Endodermal cell (in vitro differentiated cells): ENCODE results near the gene ZNF532. TPM values are rescaled to one million over a fixed set of nuclear protein-coding genes. Genes with fewer than 3 reads are reported as not detected.

ENCODE experiments used
- DNase-seq: peaks from one replicate; pipeline ENCODE4 v3.0.0-alpha.2; 2017
- H3K27ac ChIP-seq: 2 replicates; pipeline ENCODE4 v1.5.1; 2013; ENCODE audit warnings: mild to moderate bottlenecking, low read depth, low read length, moderate library complexity
- H3K27me3 ChIP-seq: 2 replicates; pipeline ENCODE4 v1.6.1; 2013; ENCODE audit warnings: mild to moderate bottlenecking, low read length, moderate library complexity; ENCODE audit not compliant: insufficient read depth, control insufficient read depth, poor library complexity, severe bottlenecking
- H3K36me3 ChIP-seq: 2 replicates; pipeline ENCODE4 v1.7.0; 2013; ENCODE audit warnings: mild to moderate bottlenecking, low read length, moderate library complexity; ENCODE audit not compliant: control insufficient read depth, insufficient read depth
- H3K4me1 ChIP-seq: one replicate; pipeline ENCODE4 v1.7.0; 2013; ENCODE audit warnings: low read length; ENCODE audit not compliant: control insufficient read depth, insufficient read depth
- H3K4me3 ChIP-seq: 2 replicates; pipeline ENCODE4 v1.5.1; 2013; ENCODE audit warnings: mild to moderate bottlenecking, low read length, moderate library complexity
- H3K9ac ChIP-seq: 2 replicates; pipeline ENCODE4 v1.6.1; 2013; ENCODE audit warnings: mild to moderate bottlenecking, low read length, moderate library complexity; ENCODE audit not compliant: poor library complexity, severe bottlenecking; ENCODE audit errors: extremely low read depth
- H3K9me3 ChIP-seq: 2 replicates; pipeline ENCODE4 v1.6.1; 2013; ENCODE audit warnings: mild to moderate bottlenecking, low read length, moderate library complexity; ENCODE audit not compliant: control insufficient read depth
- H3K27ac Mint-ChIP-seq: 2 replicates; pipeline ENCODE4 v1.8.0; 2020; ENCODE audit warnings: mixed read lengths
- H3K27me3 Mint-ChIP-seq: 2 replicates; pipeline ENCODE4 v1.8.0; 2021; ENCODE audit warnings: mild to moderate bottlenecking, mixed read lengths; ENCODE audit not compliant: insufficient read depth
- H3K36me3 Mint-ChIP-seq: 2 replicates; pipeline ENCODE4 v1.8.0; 2020; ENCODE audit warnings: low read depth, mixed read lengths
- H3K4me1 Mint-ChIP-seq: 2 replicates; pipeline ENCODE4 v1.8.0; 2020; ENCODE audit warnings: mixed read lengths
- H3K4me3 Mint-ChIP-seq: 2 replicates; pipeline ENCODE4 v1.8.0; 2020; ENCODE audit warnings: mild to moderate bottlenecking, moderate library complexity, mixed read lengths
- H3K9me3 Mint-ChIP-seq: 2 replicates; pipeline ENCODE4 v1.8.0; 2020; ENCODE audit warnings: mild to moderate bottlenecking, mixed read lengths
- WGBS, 2 experiments: methylation state at CpG; one replicate each; pipeline versions ENCODE4 v1.1.5 to v1.1.7; 2013; ENCODE audit warnings: missing lambda C conversion rate in 2 of 2, mixed read lengths in 1 of 2; ENCODE audit not compliant: insufficient coverage in 1 of 2, insufficient read length in 1 of 2; 5-methylcytosine and 5-hydroxymethylcytosine counted together
- total RNA-seq, 2 donors: library from RNA; stranded (reverse); fragmentation: NEBNext Ultra II Directional in 1 of 2; extraction: Animal tissue kit (Norgen Biotek cat#: 25700) in 1 of 2; gene quantifications; 2 replicates in 1 of 2; 3 replicates in 1 of 2; pipeline ENCODE4 v1.2.1, GENCODE V29; 2021
- TF ChIP-seq, protein P1 (sequence below): fragments of 200-600 bp; sonication (generic); conservative IDR thresholded peaks from 2 replicates; pipeline ENCODE4 v1.5.0; 2021; ENCODE audit warnings: antibody characterized with exemption, mild to moderate bottlenecking

Gene ZNF532
- total RNA-seq, 2 donors from 2014 or later = 138 to 207 TPM

DNA sequence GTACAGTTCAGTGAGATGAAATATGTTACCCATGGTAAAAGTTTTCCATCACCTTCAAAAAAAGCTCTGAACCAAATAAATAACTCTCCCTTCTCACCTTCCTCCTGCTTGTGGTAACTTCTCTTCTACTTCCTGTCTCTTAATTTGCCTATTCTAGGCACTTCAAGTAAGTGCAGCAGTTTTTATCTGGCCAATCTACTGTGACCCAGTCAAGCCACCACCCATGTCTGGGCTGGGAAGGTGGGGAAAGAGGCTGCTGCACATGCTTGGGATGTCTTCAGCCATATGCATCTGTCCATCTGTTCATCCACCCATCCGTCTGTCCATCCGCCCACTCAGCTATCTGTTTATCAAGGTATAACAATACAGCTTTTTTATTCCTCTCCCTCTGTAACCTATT, 31.6 kb downstream of the ZNF532 start:
- Mint-ChIP-seq H3K4me1 (peaks cover 21% of the 10 kb centered on the region), H3K9me3 (no peaks in the 10 kb centered on the region), H3K4me3 (no peak overlapping the region), H3K27me3 (no peaks in the 10 kb centered on the region), H3K36me3 (peaks cover 79% of the 10 kb centered on the region), H3K27ac (no peak overlapping the region)
- H3K9ac ChIP-seq = no peak overlapping the region
- DNase-seq = no peak
- peak overlapping the region; percentile 21 for H3K27ac ChIP-seq
- H3K4me3 ChIP-seq = no peak overlapping the region
- WGBS, 2 experiments = 93% methylated on average over 2 of the region's 2 CpGs; no CpG with 5 or more reads in 1 of the 2 experiments
- H3K4me1 ChIP-seq = peaks cover 7% of the 10 kb centered on the region
- H3K9me3 ChIP-seq = no peaks in the 10 kb centered on the region
- H3K27me3 ChIP-seq = no peaks in the 10 kb centered on the region
- peaks cover 83% of the 10 kb centered on the region for H3K36me3 ChIP-seq
- TF ChIP-seq, protein P1, sequence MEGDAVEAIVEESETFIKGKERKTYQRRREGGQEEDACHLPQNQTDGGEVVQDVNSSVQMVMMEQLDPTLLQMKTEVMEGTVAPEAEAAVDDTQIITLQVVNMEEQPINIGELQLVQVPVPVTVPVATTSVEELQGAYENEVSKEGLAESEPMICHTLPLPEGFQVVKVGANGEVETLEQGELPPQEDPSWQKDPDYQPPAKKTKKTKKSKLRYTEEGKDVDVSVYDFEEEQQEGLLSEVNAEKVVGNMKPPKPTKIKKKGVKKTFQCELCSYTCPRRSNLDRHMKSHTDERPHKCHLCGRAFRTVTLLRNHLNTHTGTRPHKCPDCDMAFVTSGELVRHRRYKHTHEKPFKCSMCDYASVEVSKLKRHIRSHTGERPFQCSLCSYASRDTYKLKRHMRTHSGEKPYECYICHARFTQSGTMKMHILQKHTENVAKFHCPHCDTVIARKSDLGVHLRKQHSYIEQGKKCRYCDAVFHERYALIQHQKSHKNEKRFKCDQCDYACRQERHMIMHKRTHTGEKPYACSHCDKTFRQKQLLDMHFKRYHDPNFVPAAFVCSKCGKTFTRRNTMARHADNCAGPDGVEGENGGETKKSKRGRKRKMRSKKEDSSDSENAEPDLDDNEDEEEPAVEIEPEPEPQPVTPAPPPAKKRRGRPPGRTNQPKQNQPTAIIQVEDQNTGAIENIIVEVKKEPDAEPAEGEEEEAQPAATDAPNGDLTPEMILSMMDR = no peak

DNA sequence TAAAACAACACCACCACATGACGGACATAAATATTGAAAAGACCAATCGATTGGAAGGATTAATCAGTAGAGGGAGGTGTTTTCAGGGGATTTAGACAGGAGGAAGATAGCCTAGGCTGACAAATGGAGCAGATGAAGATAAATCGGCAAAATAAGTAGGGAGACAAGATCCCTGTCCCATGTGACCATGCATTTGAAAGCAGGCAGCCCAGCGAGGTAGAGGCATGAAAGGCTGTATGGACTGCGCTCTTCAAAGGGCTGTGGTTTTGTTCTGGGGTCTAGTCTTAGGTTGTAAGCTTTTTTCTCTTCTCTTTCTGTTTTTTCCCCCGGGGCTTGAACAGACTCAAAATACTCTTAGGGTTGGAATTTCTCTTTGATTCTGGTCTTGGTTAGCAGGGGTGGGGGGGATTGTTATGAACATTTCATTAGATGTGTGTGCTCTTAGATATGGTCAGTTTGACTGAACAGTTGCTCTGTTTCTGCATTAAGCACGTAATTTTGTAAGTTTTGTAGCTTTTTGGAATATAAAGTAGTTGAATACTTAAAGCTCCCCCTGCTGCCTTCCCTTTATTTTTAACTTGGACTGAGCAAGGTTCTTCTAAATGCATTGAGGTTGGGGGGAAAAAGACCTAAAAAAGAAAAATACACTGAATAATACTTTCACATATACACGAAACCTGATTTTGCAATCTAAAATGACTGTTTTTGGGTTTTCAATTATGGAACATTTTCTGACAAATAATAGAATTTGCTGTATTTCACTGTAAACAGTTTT, 32.2 kb downstream of the ZNF532 start:
- Histone ChIP-seq H3K27ac (peak overlapping the region; percentile 21), H3K36me3 (peaks cover 83% of the 10 kb centered on the region), H3K9ac (no peak overlapping the region), H3K4me1 (peaks cover 7% of the 10 kb centered on the region), H3K27me3 (no peaks in the 10 kb centered on the region), H3K4me3 (no peak overlapping the region), H3K9me3 (no peaks in the 10 kb centered on the region)
- WGBS, 2 experiments = 78 to 90% methylated on average over 5 to 6 of the region's 8 CpGs
- H3K4me3 Mint-ChIP-seq = no peak overlapping the region
- TF ChIP-seq, protein P1 = peak; percentile 14
- DNase-seq = no peak
- H3K27ac Mint-ChIP-seq = peak overlapping the region; percentile 34
- no peaks in the 10 kb centered on the region for H3K9me3 Mint-ChIP-seq
- H3K4me1 Mint-ChIP-seq = peaks cover 21% of the 10 kb centered on the region
- H3K27me3 Mint-ChIP-seq = no peaks in the 10 kb centered on the region
- H3K36me3 Mint-ChIP-seq = peaks cover 80% of the 10 kb centered on the region

DNA sequence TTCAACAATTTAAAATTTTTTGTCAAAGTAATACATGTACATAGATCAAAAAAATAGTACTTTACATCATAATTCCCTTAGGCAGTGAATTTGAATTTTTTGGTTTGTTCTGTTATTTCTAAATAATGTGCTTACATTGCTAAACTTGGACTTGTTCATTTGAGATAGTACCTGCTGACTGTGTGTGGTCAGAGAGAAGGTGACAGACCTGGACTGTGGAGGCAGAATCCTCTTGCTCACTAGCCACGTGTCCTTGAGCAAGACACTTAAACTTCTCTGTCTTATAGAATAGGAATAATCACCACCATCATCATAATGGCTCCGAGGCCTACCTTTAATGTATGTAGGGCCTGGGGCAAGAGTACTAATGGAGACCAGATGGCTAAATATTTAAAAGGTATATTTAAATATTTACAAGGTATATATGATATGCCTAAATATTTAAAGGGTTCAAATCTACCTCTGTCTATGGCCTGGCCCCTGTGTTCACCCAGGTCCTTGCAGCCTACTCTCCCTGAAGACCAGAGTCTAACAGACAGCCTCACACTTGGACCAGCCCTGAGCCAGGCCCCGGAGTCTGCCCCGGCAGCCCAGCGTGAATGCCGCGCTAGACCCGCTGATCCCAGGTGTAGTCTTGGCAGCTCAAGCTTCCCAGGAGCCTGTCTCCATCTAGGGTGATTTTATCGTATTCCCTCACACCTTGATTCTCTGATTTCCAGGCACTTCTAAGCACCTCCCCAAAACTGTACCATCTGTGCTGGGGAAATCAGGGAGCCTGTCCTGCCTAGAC, 33.5 kb downstream of the ZNF532 start:
- Histone ChIP-seq H3K9ac (no peak overlapping the region), H3K27ac (no peak overlapping the region), H3K36me3 (peaks cover 81% of the 10 kb centered on the region), H3K9me3 (no peaks in the 10 kb centered on the region), H3K4me3 (no peak overlapping the region), H3K27me3 (no peaks in the 10 kb centered on the region), H3K4me1 (peaks cover 7% of the 10 kb centered on the region)
- no peak for DNase-seq
- TF ChIP-seq, protein P1 = no peak
- Mint-ChIP-seq H3K9me3 (no peaks in the 10 kb centered on the region), H3K27ac (no peak overlapping the region), H3K36me3 (peaks cover 80% of the 10 kb centered on the region), H3K4me3 (no peak overlapping the region), H3K4me1 (peaks cover 15% of the 10 kb centered on the region), H3K27me3 (no peaks in the 10 kb centered on the region)
- 95 to 97% methylated on average over 7 to 8 of the region's 9 CpGs for WGBS, 2 experiments
